Measurements from ENCODE around the gene PCDHGB2. TPM values are rescaled to one million over a fixed set of nuclear protein-coding genes. Genes with fewer than 3 reads are reported as not detected.
"Not testable (repeated sequence)": the region's sequence is repeated elsewhere in the genome, so short reads cannot be mapped to it uniquely, and the experiment has no call there.

Gene PCDHGB2
- total RNA-seq, 2 donors from 2014 or later = 0.47 to 0.76 TPM

GRCh38 chr5:141362719-141363118 lies 2.9 kb downstream of the PCDHGB2 start:
- Mint-ChIP-seq H3K27ac (no peak overlapping the region), H3K27me3 (peaks cover 53 to 74% of the 10 kb centered on the region in 2 donors), H3K36me3 (peaks cover 38% of the 10 kb centered on the region), H3K4me3 (no peak overlapping the region), H3K4me1 (ENCODE audit: low read depth in 2 of 2) (peaks cover 3 to 5% of the 10 kb centered on the region in 2 donors), H3K9me3 (peaks cover 15% of the 10 kb centered on the region)
- DNase-seq (ENCODE audit: low spot score) (no peak), ATAC-seq (no peak)

GRCh38 chr5:141363952-141364660 lies 4.3 kb downstream of the PCDHGB2 start, which contains the start of gene PCDHGA5:
Gene PCDHGA5 (plus strand): TSS chr5:141364162. CDS start chr5:141364331, 169 bp downstream.
- ATAC-seq = no peak
- no peak within 1 kb of the TSS for H3K4me3 Mint-ChIP-seq
- peaks cover 34% of the 10 kb centered on the region for H3K36me3 Mint-ChIP-seq
- H3K4me1 Mint-ChIP-seq (ENCODE audit: low read depth in 2 of 2) = peaks cover 3 to 5% of the 10 kb centered on the region in 2 donors
- peaks cover 10% of the 10 kb centered on the region for H3K9me3 Mint-ChIP-seq
- H3K27me3 Mint-ChIP-seq = peaks cover 55 to 75% of the 10 kb centered on the region in 2 donors
- DNase-seq (ENCODE audit: low spot score) = no peak
- peak within 1 kb of the TSS in 1 of 2 donors; percentile 47 for H3K27ac Mint-ChIP-seq

GRCh38 chr5:141366016-141366896 lies 6.5 kb downstream of the PCDHGB2 start:
- H3K4me1 Mint-ChIP-seq (ENCODE audit: low read depth in 2 of 2) = peaks cover 3 to 4% of the 10 kb centered on the region in 2 donors
- H3K9me3 Mint-ChIP-seq = peaks cover 6% of the 10 kb centered on the region
- peaks cover 24% of the 10 kb centered on the region for H3K36me3 Mint-ChIP-seq
- peaks cover 57 to 78% of the 10 kb centered on the region in 2 donors for H3K27me3 Mint-ChIP-seq
- no peak overlapping the region for H3K4me3 Mint-ChIP-seq
- no peak for DNase-seq (ENCODE audit: low spot score)
- no peak for ATAC-seq
- no peak overlapping the region for H3K27ac Mint-ChIP-seq

GRCh38 chr5:141369994-141370848 lies 10.4 kb downstream of the PCDHGB2 start, which contains the start of gene PCDHGB3:
Gene PCDHGB3 (plus strand): TSS chr5:141370242. CDS start chr5:141370395, 153 bp downstream.
- DNase-seq (ENCODE audit: low spot score) (no peak), ATAC-seq (peak in 1 of 2 donors; percentile 44)
- peaks cover 4 to 8% of the 10 kb centered on the region in 2 donors for H3K4me1 Mint-ChIP-seq (ENCODE audit: low read depth in 2 of 2)
- peaks cover 47 to 63% of the 10 kb centered on the region in 2 donors for H3K27me3 Mint-ChIP-seq
- peaks cover 18% of the 10 kb centered on the region for H3K36me3 Mint-ChIP-seq
- H3K4me3 Mint-ChIP-seq = peak within 1 kb of the TSS; percentile 80
- peaks cover 6% of the 10 kb centered on the region for H3K9me3 Mint-ChIP-seq
- H3K27ac Mint-ChIP-seq = no peak within 1 kb of the TSS

GRCh38 chr5:141371572-141372475 lies 12.0 kb downstream of the PCDHGB2 start:
- Mint-ChIP-seq H3K27me3 (peaks cover 44 to 49% of the 10 kb centered on the region in 2 donors), H3K9me3 (peaks cover 6% of the 10 kb centered on the region), H3K4me3 (no peak overlapping the region), H3K36me3 (peaks cover 17% of the 10 kb centered on the region), H3K4me1 (ENCODE audit: low read depth in 2 of 2) (peaks cover 4 to 8% of the 10 kb centered on the region in 2 donors), H3K27ac (no peak overlapping the region)
- no peak for DNase-seq (ENCODE audit: low spot score)
- ATAC-seq = no peak

GRCh38 chr5:141373673-141374317 lies 14.0 kb downstream of the PCDHGB2 start, which contains the start of gene PCDHGA6:
Gene PCDHGA6 (plus strand): TSS chr5:141373891. CDS start chr5:141374084, 193 bp downstream.
- Mint-ChIP-seq H3K27me3 (peaks cover 45 to 47% of the 10 kb centered on the region in 2 donors), H3K4me3 (peak within 1 kb of the TSS; percentile 33), H3K36me3 (peaks cover 17% of the 10 kb centered on the region), H3K4me1 (ENCODE audit: low read depth in 2 of 2) (peaks cover 4 to 8% of the 10 kb centered on the region in 2 donors), H3K9me3 (peaks cover 6% of the 10 kb centered on the region), H3K27ac (no peak within 1 kb of the TSS)
- ATAC-seq = no peak
- no peak for DNase-seq (ENCODE audit: low spot score)

GRCh38 chr5:141374627-141375026 lies 14.8 kb downstream of the PCDHGB2 start:
- peaks cover 4 to 8% of the 10 kb centered on the region in 2 donors for H3K4me1 Mint-ChIP-seq (ENCODE audit: low read depth in 2 of 2)
- ATAC-seq (no peak), DNase-seq (ENCODE audit: low spot score) (no peak)
- no peak overlapping the region for H3K4me3 Mint-ChIP-seq
- H3K27ac Mint-ChIP-seq = no peak overlapping the region
- H3K36me3 Mint-ChIP-seq = peaks cover 17% of the 10 kb centered on the region
- peaks cover 6% of the 10 kb centered on the region for H3K9me3 Mint-ChIP-seq
- H3K27me3 Mint-ChIP-seq = peaks cover 41 to 44% of the 10 kb centered on the region in 2 donors

GRCh38 chr5:141375444-141376155 lies 15.8 kb downstream of the PCDHGB2 start:
- peaks cover 38 to 41% of the 10 kb centered on the region in 2 donors for H3K27me3 Mint-ChIP-seq
- peaks cover 17% of the 10 kb centered on the region for H3K36me3 Mint-ChIP-seq
- not testable (repeated sequence) for DNase-seq (ENCODE audit: low spot score); H3K27ac Mint-ChIP-seq; H3K4me3 Mint-ChIP-seq; H3K4me1 Mint-ChIP-seq (ENCODE audit: low read depth in 2 of 2); ATAC-seq; H3K9me3 Mint-ChIP-seq

GRCh38 chr5:141382469-141383294 lies 22.9 kb downstream of the PCDHGB2 start, which contains the start of gene PCDHGA7:
Gene PCDHGA7 (plus strand): TSS chr5:141382742. CDS start chr5:141382900, 158 bp downstream.
- ATAC-seq (peak in 1 of 2 donors; percentile 17), DNase-seq (ENCODE audit: low spot score) (no peak)
- Mint-ChIP-seq H3K27me3 (peaks cover 37 to 59% of the 10 kb centered on the region in 2 donors), H3K27ac (no peak within 1 kb of the TSS), H3K9me3 (no peaks in the 10 kb centered on the region), H3K36me3 (no peaks in the 10 kb centered on the region), H3K4me1 (ENCODE audit: low read depth in 2 of 2) (no peaks in the 10 kb centered on the region), H3K4me3 (peak within 1 kb of the TSS; percentile 78)

GRCh38 chr5:141383345-141383744 lies 23.6 kb downstream of the PCDHGB2 start:
- Mint-ChIP-seq H3K36me3 (peaks cover 2% of the 10 kb centered on the region), H3K9me3 (no peaks in the 10 kb centered on the region), H3K27ac (no peak overlapping the region), H3K4me1 (ENCODE audit: low read depth in 2 of 2) (no peaks in the 10 kb centered on the region), H3K27me3 (peaks cover 39 to 61% of the 10 kb centered on the region in 2 donors), H3K4me3 (no peak overlapping the region)
- DNase-seq (ENCODE audit: low spot score) (no peak), ATAC-seq (no peak)
